Body of pancreas (tissue), 4 donors: ENCODE measurements around the gene ARHGAP33. TPM values are rescaled to one million over a fixed set of nuclear protein-coding genes. Genes with fewer than 3 reads are reported as not detected.

Experiments used
- ATAC-seq: fragments of 150-250 bp; one replicate; pipeline ENCODE4 v1.9.1; 2016
- DNase-seq, 4 donors: peaks; one replicate each; pipeline ENCODE4 v3.0.0-alpha.2; 2019
- H3K27ac ChIP-seq, 4 donors: fragments of 200-600 bp; sonication (generic); 1 replicate in 3 of 4; 2 replicates in 1 of 4; pipeline versions ENCODE4 v1.5.1 to v1.6.1; 2016 to 2019; ENCODE audit warnings: mild to moderate bottlenecking in 1 of 4, mixed read lengths in 1 of 4, moderate library complexity in 1 of 4
- H3K27me3 ChIP-seq, 2 donors: fragments of 200-600 bp; sonication (generic); one replicate each; pipeline ENCODE4 v1.6.0; 2016; ENCODE audit warnings: mild to moderate bottlenecking in 1 of 2
- H3K36me3 ChIP-seq, 2 donors: fragments of 200-600 bp; sonication (generic); replicated peaks in 1 of 2; 2 replicates each; pipeline ENCODE4 v1.5.1; 2016; ENCODE audit warnings: low read depth in 2 of 2; ENCODE audit not compliant: insufficient read depth in 1 of 2
- H3K4me1 ChIP-seq: fragments of 200-600 bp; sonication (generic); one replicate; pipeline ENCODE4 v1.6.0; 2016
- H3K4me3 ChIP-seq, 2 donors: fragments of 200-600 bp; sonication (generic); 1 replicate in 1 of 2; 2 replicates in 1 of 2; pipeline ENCODE4 v1.5.1; 2016 to 2019
- H3K9me3 ChIP-seq, 3 donors: fragments of 200-600 bp; sonication (generic); 1 replicate in 2 of 3; 2 replicates in 1 of 3; pipeline ENCODE4 v1.5.1; 2016
- CTCF ChIP-seq, 7 experiments: fragments of 450-650 bp in 4 of 7; fragments of 200-600 bp in 3 of 7; sonication (generic) in 3 of 7; IDR thresholded peaks; one replicate each; pipeline ENCODE4 v1.5.1; 2016 to 2019; ENCODE audit warnings: antibody characterized with exemption in 7 of 7
- POLR2A ChIP-seq, 3 donors: fragments of 450-650 bp; IDR thresholded peaks; one replicate each; pipeline ENCODE4 v1.6.1; 2016; ENCODE audit warnings: antibody characterized with exemption in 3 of 3, mild to moderate bottlenecking in 2 of 3
- WGBS, 2 donors: methylation state at CpG; one replicate each; pipeline ENCODE4 v1.1.5; 2017; 5-methylcytosine and 5-hydroxymethylcytosine counted together
- intact Hi-C: fragments of 100-400 bp; cut with DNase I; formaldehyde crosslinking; loops from one replicate; pipeline ENCODE4 v1.15.1; 2023
- total RNA-seq, 2 donors: library from RNA; depleted of rRNA; stranded (reverse); fragments of >200 nt; gene quantifications; one replicate each; pipeline ENCODE4 v1.1.0, GENCODE V29; 2016

The ARHGAP33 gene
- total RNA-seq, 2 donors from 2014 or later = 8.6 to 71.5 TPM

DNA sequence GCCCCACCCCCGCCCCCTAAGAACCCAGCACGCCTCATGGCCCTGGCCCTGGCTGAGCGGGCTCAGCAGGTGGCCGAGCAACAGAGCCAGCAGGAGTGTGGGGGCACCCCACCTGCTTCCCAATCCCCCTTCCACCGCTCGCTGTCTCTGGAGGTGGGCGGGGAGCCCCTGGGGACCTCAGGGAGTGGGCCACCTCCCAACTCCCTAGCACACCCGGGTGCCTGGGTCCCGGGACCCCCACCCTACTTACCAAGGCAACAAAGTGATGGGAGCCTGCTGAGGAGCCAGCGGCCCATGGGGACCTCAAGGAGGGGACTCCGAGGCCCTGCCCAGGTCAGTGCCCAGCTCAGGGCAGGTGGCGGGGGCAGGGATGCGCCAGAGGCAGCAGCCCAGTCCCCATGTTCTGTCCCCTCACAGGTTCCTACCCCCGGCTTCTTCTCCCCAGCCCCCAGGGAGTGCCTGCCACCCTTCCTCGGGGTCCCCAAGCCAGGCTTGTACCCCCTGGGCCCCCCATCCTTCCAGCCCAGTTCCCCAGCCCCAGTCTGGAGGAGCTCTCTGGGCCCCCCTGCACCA is 11.9 kb downstream of the ARHGAP33 start:
- Histone ChIP-seq H3K36me3 (no peaks in the 10 kb centered on the region), H3K4me1 (peaks cover 18% of the 10 kb centered on the region), H3K27ac (no peak overlapping the region), H3K27me3 (no peaks in the 10 kb centered on the region), H3K4me3 (no peak overlapping the region), H3K9me3 (no peaks in the 10 kb centered on the region)
- ATAC-seq = no peak
- WGBS, 2 donors = 94 to 100% methylated on average over 3 to 13 of the region's 15 CpGs
- intact Hi-C loops = no loop called here
- no peak for DNase-seq
- TF ChIP-seq CTCF (IDR thresholded peaks at IDR 0.05) (no peak), POLR2A (IDR thresholded peaks at IDR 0.05) (no peak)

DNA sequence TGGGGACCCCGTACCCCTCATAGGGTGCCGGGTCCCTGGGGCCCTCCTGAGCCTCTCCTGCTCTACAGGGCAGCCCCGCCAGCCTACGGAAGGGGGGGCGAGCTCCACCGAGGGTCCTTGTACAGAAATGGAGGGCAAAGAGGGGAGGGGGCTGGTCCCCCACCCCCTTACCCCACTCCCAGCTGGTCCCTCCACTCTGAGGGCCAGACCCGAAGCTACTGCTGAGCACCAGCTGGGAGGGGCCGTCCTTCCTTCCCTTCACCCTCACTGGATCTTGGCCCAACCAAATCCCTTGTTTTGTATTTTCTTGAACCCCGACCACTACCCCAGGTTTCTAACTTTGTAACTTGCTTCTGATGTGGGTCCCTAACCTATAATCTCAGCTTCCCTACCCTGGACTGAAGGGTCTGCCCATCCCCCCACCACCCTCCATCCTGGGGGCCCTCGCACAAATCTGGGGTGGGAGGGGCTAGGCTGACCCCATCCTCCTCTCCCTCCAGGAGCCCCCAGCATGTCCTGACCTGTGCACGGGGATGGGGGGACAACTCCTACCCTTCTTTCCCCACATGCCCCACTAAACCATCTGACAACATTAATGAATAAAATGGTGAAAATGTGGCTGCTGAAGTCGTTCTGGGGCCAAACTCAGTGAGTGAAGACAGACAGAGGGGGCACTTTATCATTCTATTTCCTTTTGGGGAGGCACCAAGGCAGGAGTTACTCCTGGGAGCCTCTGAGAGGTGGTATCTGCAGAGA is 13.0 kb downstream of the ARHGAP33 start:
- Histone ChIP-seq H3K4me1 (peaks cover 20% of the 10 kb centered on the region), H3K9me3 (no peaks in the 10 kb centered on the region), H3K27ac (no peak overlapping the region), H3K36me3 (no peaks in the 10 kb centered on the region), H3K27me3 (no peaks in the 10 kb centered on the region), H3K4me3 (no peak overlapping the region)
- ATAC-seq = no peak
- WGBS, 2 donors = 78 to 81% methylated on average over 8 to 9 of the region's 12 CpGs
- intact Hi-C loops = no loop called here
- no peak for TF ChIP-seq POLR2A (IDR thresholded peaks at IDR 0.05)
- no peak for TF ChIP-seq CTCF (IDR thresholded peaks at IDR 0.05)
- no peak for DNase-seq

GRCh38 chr19:35789195-35789977 is 14.0 kb downstream of the ARHGAP33 start:
- H3K9me3 ChIP-seq = no peaks in the 10 kb centered on the region
- H3K36me3 ChIP-seq = no peaks in the 10 kb centered on the region
- TF ChIP-seq POLR2A (IDR thresholded peaks at IDR 0.05) = no peak
- no peak for TF ChIP-seq CTCF (IDR thresholded peaks at IDR 0.05)
- H3K4me1 ChIP-seq = peaks cover 20% of the 10 kb centered on the region
- WGBS, 2 donors = 81 to 94% methylated on average over 8 to 11 of the region's 11 CpGs
- intact Hi-C loops = no loop called here
- H3K27ac ChIP-seq = no peak overlapping the region
- no peak overlapping the region for H3K4me3 ChIP-seq
- ATAC-seq (no peak), DNase-seq (no peak)
- H3K27me3 ChIP-seq = no peaks in the 10 kb centered on the region

DNA sequence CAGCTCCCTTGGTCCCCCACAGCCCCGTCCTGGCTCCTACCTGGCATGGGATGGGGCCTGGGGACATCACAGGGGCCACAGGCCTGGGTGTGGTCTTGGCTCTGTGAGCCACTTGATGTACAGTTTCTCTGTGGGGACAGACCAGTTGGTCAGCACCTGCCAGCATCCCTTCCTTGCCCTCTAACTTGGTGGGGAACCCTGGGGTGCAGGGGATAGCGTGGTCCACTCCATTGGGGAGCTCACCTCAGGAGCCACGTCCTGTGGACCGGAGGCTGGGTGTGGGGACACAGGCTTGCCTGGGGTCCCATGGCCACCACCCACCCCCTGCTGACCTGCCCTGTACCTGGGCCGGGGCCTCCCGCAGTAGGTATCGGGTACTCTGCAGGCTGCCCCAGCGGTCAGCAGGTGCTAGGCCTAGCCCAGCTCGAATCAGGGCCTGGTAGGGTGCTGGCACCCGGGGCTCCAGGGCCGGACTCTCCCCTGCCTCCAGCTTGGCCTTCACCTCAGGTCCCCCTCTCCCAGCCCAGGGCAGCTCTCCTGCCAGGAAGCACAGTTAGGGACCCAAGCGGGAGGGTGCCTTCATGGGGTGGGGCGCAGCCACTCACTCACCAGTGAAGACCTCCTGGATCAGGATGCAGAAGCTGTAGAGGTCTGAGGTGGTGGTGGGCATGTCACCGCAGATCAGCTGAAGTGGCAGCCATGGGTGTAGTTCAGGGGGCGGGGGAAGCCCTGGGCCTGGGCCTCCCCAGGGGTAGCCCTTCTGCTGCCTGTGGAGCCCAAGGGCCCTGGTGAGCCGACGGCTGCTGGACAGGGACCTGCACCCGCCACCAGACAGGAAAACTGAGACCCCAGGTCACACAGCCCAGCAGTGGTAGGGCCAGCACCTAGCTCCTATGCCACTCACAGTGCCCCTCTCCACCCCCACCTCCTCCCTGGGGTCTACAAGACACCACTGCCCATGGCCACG is 14.9 kb downstream of the ARHGAP33 start:
- Histone ChIP-seq H3K27ac (no peak overlapping the region), H3K36me3 (no peaks in the 10 kb centered on the region), H3K27me3 (no peaks in the 10 kb centered on the region), H3K4me1 (peaks cover 20% of the 10 kb centered on the region), H3K4me3 (no peak overlapping the region), H3K9me3 (no peaks in the 10 kb centered on the region)
- intact Hi-C loops = no loop called here
- ATAC-seq (no peak), DNase-seq (no peak)
- no peak for TF ChIP-seq CTCF (IDR thresholded peaks at IDR 0.05)
- TF ChIP-seq POLR2A (IDR thresholded peaks at IDR 0.05) = no peak
- 89% methylated on average over 18 of the region's 19 CpGs; no CpG with 5 or more reads in 1 of the 2 donors for WGBS, 2 donors
